ENCODE results near the gene BCL2.

The BCL2 gene

DNA sequence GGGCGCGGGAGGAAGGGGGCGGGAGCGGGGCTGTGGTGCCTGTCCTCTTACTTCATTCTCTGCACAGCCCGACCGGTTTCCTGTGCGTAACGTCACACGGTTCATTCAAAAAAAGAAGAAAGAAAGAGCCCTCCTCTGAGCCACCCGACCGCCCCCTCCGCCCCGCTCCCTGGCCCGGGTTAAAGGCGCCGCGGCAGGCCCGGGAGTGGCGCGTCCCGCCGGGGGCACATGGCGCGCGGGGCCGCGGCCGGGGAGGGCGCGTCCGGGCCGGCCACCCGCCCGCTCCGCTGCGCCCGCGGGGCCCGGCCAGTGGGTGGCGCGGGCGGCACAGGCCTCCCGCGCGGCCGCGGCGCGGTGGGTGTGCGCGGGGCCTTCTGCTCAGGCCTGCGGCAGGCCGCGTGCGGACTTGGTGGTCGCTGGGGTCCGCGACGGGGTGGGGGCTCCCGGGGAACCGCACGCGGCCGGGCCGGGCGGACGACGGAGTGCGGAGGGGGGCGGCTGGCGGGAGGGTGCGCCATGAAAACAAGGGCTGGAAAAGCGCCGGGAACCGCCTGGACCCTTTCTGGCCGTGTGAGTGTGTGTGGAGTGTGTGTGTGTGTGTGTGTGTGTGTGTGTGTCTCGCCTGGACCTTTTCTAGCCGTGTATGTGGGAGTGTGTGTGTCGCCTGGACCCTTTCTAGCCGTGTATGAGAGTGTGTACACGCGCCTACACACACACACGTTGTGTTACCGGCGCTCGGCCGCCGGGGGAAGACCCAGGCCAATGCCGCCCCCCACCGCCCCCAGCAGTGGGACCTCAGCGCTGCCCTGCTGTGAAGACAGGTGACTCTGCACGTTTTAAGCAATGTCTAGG is 780 bp upstream of the BCL2 start:
- TF ChIP-seq, protein P1, sequence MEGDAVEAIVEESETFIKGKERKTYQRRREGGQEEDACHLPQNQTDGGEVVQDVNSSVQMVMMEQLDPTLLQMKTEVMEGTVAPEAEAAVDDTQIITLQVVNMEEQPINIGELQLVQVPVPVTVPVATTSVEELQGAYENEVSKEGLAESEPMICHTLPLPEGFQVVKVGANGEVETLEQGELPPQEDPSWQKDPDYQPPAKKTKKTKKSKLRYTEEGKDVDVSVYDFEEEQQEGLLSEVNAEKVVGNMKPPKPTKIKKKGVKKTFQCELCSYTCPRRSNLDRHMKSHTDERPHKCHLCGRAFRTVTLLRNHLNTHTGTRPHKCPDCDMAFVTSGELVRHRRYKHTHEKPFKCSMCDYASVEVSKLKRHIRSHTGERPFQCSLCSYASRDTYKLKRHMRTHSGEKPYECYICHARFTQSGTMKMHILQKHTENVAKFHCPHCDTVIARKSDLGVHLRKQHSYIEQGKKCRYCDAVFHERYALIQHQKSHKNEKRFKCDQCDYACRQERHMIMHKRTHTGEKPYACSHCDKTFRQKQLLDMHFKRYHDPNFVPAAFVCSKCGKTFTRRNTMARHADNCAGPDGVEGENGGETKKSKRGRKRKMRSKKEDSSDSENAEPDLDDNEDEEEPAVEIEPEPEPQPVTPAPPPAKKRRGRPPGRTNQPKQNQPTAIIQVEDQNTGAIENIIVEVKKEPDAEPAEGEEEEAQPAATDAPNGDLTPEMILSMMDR (IDR thresholded peaks at IDR 0.05; ENCODE audit: low read depth, low read length, missing control alignments) = no peak
- H3K4me3 ChIP-seq (ENCODE audit: low read depth, low read length) = peak overlapping the region; percentile 64
- peak; percentile 80 for DNase-seq (ENCODE audit: low read depth)

DNA sequence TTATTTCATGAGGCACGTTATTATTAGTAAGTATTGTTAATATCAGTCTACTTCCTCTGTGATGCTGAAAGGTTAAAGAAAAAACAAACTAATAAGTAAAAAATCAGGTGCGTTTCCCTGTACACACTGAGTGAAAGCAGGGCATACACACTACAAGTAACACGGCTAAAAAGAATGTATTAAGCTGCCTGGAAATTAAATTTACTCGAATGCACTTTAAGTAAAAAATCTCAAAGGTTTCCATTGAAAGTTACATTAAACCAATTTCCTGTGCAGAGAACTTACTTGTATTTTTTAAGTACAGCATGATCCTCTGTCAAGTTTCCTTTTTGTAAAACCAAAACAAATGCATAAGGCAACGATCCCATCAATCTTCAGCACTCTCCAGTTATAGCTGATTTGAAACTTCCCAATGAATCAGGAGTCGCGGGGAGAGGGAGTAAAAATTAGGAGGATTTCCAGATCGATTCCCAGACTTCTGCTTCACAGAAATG is 633 bp downstream of the BCL2 start:
- DNase-seq (ENCODE audit: low read depth) = no peak
- peak overlapping the region; percentile 74 for H3K4me3 ChIP-seq (ENCODE audit: low read depth, low read length)
- TF ChIP-seq, protein P1 (IDR thresholded peaks at IDR 0.05; ENCODE audit: low read depth, low read length, missing control alignments) = no peak

DNA sequence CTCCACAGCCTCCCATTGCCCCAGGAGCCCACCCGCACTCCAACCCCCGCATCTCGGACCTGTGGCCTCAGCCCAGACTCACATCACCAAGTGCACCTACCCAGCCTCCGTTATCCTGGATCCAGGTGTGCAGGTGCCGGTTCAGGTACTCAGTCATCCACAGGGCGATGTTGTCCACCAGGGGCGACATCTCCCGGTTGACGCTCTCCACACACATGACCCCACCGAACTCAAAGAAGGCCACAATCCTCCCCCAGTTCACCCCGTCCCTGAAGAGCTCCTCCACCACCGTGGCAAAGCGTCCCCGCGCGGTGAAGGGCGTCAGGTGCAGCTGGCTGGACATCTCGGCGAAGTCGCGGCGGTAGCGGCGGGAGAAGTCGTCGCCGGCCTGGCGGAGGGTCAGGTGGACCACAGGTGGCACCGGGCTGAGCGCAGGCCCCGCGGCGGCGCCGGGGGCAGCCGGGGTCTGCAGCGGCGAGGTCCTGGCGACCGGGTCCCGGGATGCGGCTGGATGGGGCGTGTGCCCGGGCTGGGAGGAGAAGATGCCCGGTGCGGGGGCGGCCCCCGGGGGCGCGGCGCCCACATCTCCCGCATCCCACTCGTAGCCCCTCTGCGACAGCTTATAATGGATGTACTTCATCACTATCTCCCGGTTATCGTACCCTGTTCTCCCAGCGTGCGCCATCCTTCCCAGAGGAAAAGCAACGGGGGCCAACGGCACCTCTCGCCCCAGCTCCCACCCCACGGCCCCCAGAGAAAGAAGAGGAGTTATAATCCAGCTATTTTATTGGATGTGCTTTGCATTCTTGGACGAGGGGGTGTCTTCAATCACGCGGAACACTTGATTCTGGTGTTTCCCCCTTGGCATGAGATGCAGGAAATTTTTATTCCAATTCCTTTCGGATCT is 1.3 kb downstream of the BCL2 start:
- peak overlapping the region; percentile 74 for H3K4me3 ChIP-seq (ENCODE audit: low read depth, low read length)
- peak; percentile 80 for DNase-seq (ENCODE audit: low read depth)
- TF ChIP-seq, protein P1 (IDR thresholded peaks at IDR 0.05; ENCODE audit: low read depth, low read length, missing control alignments) = peak; percentile 97

DNA sequence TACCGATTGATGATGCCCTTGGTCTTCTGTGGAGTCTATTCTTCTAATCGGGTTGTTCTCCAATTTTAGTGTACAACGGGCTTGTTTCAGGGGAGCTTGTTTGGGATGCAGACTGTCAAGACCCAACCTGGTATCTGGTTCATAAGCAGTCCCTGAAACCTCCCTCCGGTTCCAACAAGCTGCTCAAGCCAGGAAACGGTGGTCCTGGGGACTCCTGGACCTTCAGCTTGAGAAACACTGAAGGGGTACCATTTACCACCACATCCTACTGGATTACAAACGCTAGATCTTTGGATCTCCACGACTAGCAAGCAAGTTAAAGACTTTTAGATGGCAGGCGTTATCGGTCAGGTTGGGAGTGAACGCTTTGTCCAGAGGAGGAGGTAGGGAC is 2.0 kb downstream of the BCL2 start:
- no peak for DNase-seq (ENCODE audit: low read depth)
- peak overlapping the region; percentile 74 for H3K4me3 ChIP-seq (ENCODE audit: low read depth, low read length)
- TF ChIP-seq, protein P1 (IDR thresholded peaks at IDR 0.05; ENCODE audit: low read depth, low read length, missing control alignments) = no peak

DNA sequence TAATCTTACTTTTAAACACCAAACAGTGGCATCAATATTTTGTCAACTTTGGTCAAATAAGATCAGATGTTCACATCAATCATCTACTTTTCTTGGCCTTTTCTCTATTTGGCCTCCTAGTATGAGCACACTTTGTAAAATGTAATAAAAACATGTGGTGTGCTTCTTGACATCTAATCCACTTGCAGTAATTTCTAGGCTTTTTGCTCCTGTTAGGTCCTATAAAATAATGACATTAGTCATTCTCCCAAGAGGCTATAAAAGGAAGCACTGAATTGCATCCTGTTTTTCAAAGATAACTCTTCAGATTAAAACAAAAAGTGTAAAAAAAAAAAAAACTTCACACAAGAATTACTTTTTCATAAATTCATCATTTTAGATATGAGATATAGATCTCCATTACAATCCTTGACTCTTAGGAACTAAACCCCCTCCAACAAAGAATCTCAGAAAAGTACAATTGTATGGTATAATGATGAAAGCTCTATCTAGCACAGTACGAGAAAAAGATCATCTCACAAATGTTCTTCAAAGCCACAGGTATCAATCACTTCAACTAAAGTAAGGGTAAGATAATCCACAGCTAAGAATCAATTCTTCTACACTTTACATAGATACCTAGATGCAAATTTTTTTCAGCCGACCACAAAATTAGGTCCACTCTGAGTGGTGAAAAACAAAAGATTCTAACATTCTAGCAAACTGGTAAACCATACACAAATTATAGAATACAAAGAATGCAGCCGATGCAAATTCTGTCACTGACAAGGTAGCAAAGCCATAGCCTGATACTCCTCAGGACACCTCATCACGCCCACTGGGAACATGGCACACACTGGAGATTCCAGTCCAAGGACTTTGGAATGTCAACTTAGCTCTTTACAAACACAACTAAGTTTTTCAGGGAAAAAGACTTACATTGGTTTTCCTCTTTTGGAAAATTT is 2.7 kb downstream of the BCL2 start:
- TF ChIP-seq, protein P1 (IDR thresholded peaks at IDR 0.05; ENCODE audit: low read depth, low read length, missing control alignments) = no peak
- DNase-seq (ENCODE audit: low read depth) = no peak
- peak overlapping the region; percentile 74 for H3K4me3 ChIP-seq (ENCODE audit: low read depth, low read length)

DNA sequence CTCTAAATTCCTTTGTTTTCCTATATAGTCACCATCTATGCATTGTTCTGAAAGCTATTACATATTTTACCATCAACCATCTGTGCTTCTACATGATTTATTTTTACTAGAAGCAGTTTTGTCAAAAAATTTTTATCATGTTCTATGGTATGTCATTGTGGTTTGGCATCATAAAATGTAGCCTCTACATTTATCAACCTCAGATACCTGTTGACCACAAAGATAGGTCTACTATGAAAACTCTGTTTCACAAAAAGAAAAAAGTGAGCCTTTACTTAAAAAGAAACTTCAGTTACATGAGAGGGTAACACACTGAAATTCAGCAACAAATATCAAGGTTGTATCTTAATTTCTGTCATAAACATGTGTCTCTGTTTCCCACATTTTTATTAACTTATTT is 3.7 kb downstream of the BCL2 start:
- TF ChIP-seq, protein P1 (IDR thresholded peaks at IDR 0.05; ENCODE audit: low read depth, low read length, missing control alignments) = no peak
- H3K4me3 ChIP-seq (ENCODE audit: low read depth, low read length) = peak overlapping the region; percentile 74; the same call in 1 of the 2 replicates
- DNase-seq (ENCODE audit: low read depth) = no peak

All from GM12864 (cell line).